GM23338 (cell line): ENCODE measurements around the gene CLC. TPM values are rescaled to one million over a fixed set of nuclear protein-coding genes. Genes with fewer than 3 reads are reported as not detected.

Source experiments
- ATAC-seq: fragments of 200-7000 bp; cut with Tn5 transposase; 3 replicates; pipeline ENCODE4 v1.9.1; 2020
- DNase-seq: peaks from one replicate; pipeline ENCODE4 v3.0.0-alpha.2; 2015; ENCODE audit warnings: low spot score
- H2AFZ ChIP-seq: fragments of 200-600 bp; sonication (generic); 2 replicates; pipeline ENCODE4 v1.8.0; 2016; ENCODE audit warnings: antibody characterized with exemption, mild to moderate bottlenecking, moderate library complexity
- H3F3A ChIP-seq: fragments of 200-600 bp; sonication (generic); replicated peaks from 2 replicates; pipeline ENCODE4 v1.8.0; 2017; ENCODE audit warnings: antibody characterized with exemption, mixed run types, low read depth
- H3K27ac ChIP-seq: fragments of 200-600 bp; sonication (generic); 2 replicates; pipeline ENCODE4 v1.6.1; 2016; ENCODE audit warnings: low read depth
- H3K27me3 ChIP-seq: fragments of 200-600 bp; sonication (generic); 2 replicates; pipeline ENCODE4 v1.8.0; 2016; ENCODE audit warnings: mild to moderate bottlenecking, mixed run types, moderate library complexity; ENCODE audit not compliant: insufficient read depth
- H3K36me3 ChIP-seq: fragments of 200-600 bp; sonication (generic); 2 replicates; pipeline ENCODE4 v1.8.0; 2016; ENCODE audit warnings: mild to moderate bottlenecking; ENCODE audit not compliant: insufficient read depth
- H3K4me1 ChIP-seq: fragments of 200-600 bp; sonication (generic); 2 replicates; pipeline ENCODE4 v1.8.0; 2016; ENCODE audit warnings: mild to moderate bottlenecking, moderate library complexity; ENCODE audit not compliant: insufficient read depth
- H3K4me2 ChIP-seq: fragments of 200-600 bp; sonication (generic); 2 replicates; pipeline ENCODE4 v1.7.1; 2017; ENCODE audit warnings: mixed run types
- H3K4me3 ChIP-seq: fragments of 200-600 bp; sonication (generic); 2 replicates; pipeline ENCODE4 v1.6.1; 2016; ENCODE audit warnings: mixed run types
- H3K79me2 ChIP-seq: fragments of 200-600 bp; sonication (generic); replicated peaks from 2 replicates; pipeline ENCODE4 v1.8.0; 2017; ENCODE audit warnings: mild to moderate bottlenecking; ENCODE audit not compliant: insufficient read depth
- H3K9me2 ChIP-seq: fragments of 200-600 bp; sonication (generic); 2 replicates; pipeline ENCODE4 v1.8.0; 2017; ENCODE audit not compliant: insufficient read depth
- H4K20me1 ChIP-seq: fragments of 200-600 bp; sonication (generic); replicated peaks from 2 replicates; pipeline ENCODE4 v1.8.0; 2017; ENCODE audit warnings: mild to moderate bottlenecking; ENCODE audit not compliant: insufficient read depth
- H3K27ac Mint-ChIP-seq: 2 replicates; pipeline ENCODE4 v1.8.0; 2020; ENCODE audit warnings: inconsistent platforms, mild to moderate bottlenecking, moderate library complexity, mixed read lengths
- H3K27me3 Mint-ChIP-seq: 3 replicates; pipeline ENCODE4 v1.8.0; 2022; ENCODE audit warnings: low read depth, mild to moderate bottlenecking, moderate library complexity, mixed read lengths, inconsistent platforms; ENCODE audit not compliant: insufficient read depth, poor library complexity
- H3K36me3 Mint-ChIP-seq: 3 replicates; pipeline ENCODE4 v1.8.0; 2021; ENCODE audit warnings: low read depth, mild to moderate bottlenecking, inconsistent platforms, moderate library complexity, mixed read lengths
- H3K4me1 Mint-ChIP-seq: 3 replicates; pipeline ENCODE4 v1.8.0; 2020; ENCODE audit warnings: mild to moderate bottlenecking, inconsistent platforms, mixed read lengths
- H3K4me3 Mint-ChIP-seq: 3 replicates; pipeline ENCODE4 v1.8.0; 2021; ENCODE audit warnings: moderate library complexity, mild to moderate bottlenecking, inconsistent platforms, mixed read lengths
- H3K9me3 Mint-ChIP-seq: 3 replicates; pipeline ENCODE4 v1.8.0; 2020; ENCODE audit warnings: moderate library complexity, mild to moderate bottlenecking, inconsistent platforms, mixed read lengths
- CREB1 ChIP-seq: fragments of 250-450 bp; sonication (Bioruptor Pico); IDR thresholded peaks from 2 replicates; pipeline ENCODE4 v1.5.0; 2020; ENCODE audit warnings: low read depth, mild to moderate bottlenecking, moderate library complexity
- CTCF ChIP-seq, 2 experiments: fragments of 200-600 bp in 1 of 2; sonication (generic) in 1 of 2; conservative IDR thresholded peaks; 2 replicates each; pipeline versions ENCODE4 v1.5.1 to v1.6.1; 2016 to 2017; ENCODE audit warnings: antibody characterized with exemption in 2 of 2, low read depth in 2 of 2, mild to moderate bottlenecking in 2 of 2, moderate library complexity in 1 of 2
- ETS1 ChIP-seq: IDR thresholded peaks from 2 replicates; pipeline ENCODE4 v1.6.1; 2016; ENCODE audit warnings: antibody characterized with exemption
- EZH2 ChIP-seq: fragments of 200-600 bp; sonication (generic); IDR thresholded peaks from one replicate; pipeline ENCODE4 v1.8.0; 2017; ENCODE audit warnings: antibody characterized with exemption, mild to moderate bottlenecking, low read depth; ENCODE audit not compliant: unreplicated experiment
- EZH2phosphoT487 ChIP-seq: fragments of 200-600 bp; sonication (generic); IDR thresholded peaks from one replicate; pipeline ENCODE4 v1.8.1; 2018; ENCODE audit warnings: antibody characterized with exemption; ENCODE audit not compliant: unreplicated experiment
- JUNB ChIP-seq: IDR thresholded peaks from one replicate; pipeline ENCODE4 v1.6.1; 2016; ENCODE audit warnings: antibody characterized with exemption; ENCODE audit not compliant: unreplicated experiment
- NANOG ChIP-seq: IDR thresholded peaks from 2 replicates; pipeline ENCODE4 v1.6.1; 2016; ENCODE audit warnings: antibody characterized with exemption, borderline replicate concordance
- POLR2AphosphoS5 ChIP-seq: IDR thresholded peaks from 2 replicates; pipeline ENCODE4 v1.6.1; 2016; ENCODE audit warnings: antibody characterized with exemption, low read depth
- REST ChIP-seq: IDR thresholded peaks from one replicate; pipeline ENCODE4 v1.6.1; 2018; ENCODE audit warnings: antibody characterized with exemption; ENCODE audit not compliant: unreplicated experiment
- STAT1 ChIP-seq: IDR thresholded peaks from one replicate; pipeline ENCODE4 v1.6.1; 2016; ENCODE audit warnings: antibody characterized with exemption; ENCODE audit not compliant: unreplicated experiment
- ZNF114 ChIP-seq: fragments of 250-450 bp; sonication (Bioruptor Pico); IDR thresholded peaks from 2 replicates; pipeline ENCODE4 v1.5.0; 2020; ENCODE audit warnings: mild to moderate bottlenecking, moderate library complexity
- ZNF331 ChIP-seq: fragments of 250-450 bp; sonication (Bioruptor Pico); IDR thresholded peaks from 2 replicates; pipeline ENCODE4 v1.5.0; 2020; ENCODE audit warnings: low read depth, mild to moderate bottlenecking, moderate library complexity
- ZNF462 ChIP-seq: fragments of 250-450 bp; sonication (Bioruptor Pico); IDR thresholded peaks from 2 replicates; pipeline ENCODE4 v1.5.0; 2020; ENCODE audit warnings: mild to moderate bottlenecking, moderate library complexity
- polyA plus RNA-seq: library from polyadenylated mRNA; unstranded; fragments of >200 nt; fragmentation: Nextera tagmentation; extraction: Ambion mirVana; gene quantifications from 2 replicates; pipeline ENCODE4 v1.2.1, GENCODE V29; 2016
- total RNA-seq: library from RNA; depleted of rRNA; stranded (reverse); fragments of >200 nt; shearing (Covaris generic); gene quantifications from 2 replicates; pipeline ENCODE4 v1.2.3, GENCODE V29; 2014

The CLC gene
- total and polyA plus RNA-seq, 2 experiments from 2014 or later = not detected

GRCh38 chr19:39740395-39740794 lies 2.6 kb upstream of the CLC start:
- no peak for ATAC-seq
- no peak overlapping the region for H3K4me3 Mint-ChIP-seq
- H3K27me3 ChIP-seq = no peaks in the 10 kb centered on the region

More at GRCh38 chr19:39740395-39740794, 2.6 kb upstream of the CLC start:
- no peaks in the 10 kb centered on the region for H3K9me2 ChIP-seq
- H2AFZ ChIP-seq = no peak overlapping the region
- no peak overlapping the region for H3K4me2 ChIP-seq
- no peak for TF ChIP-seq REST
- TF ChIP-seq CREB1 = no peak
- no peak for TF ChIP-seq CTCF (conservative IDR thresholded peaks at IDR 0.05; ENCODE audit: low read depth in 2 of 2)
- no peak for TF ChIP-seq POLR2AphosphoS5
- no peak for TF ChIP-seq STAT1
- TF ChIP-seq EZH2phosphoT487 = no peak
- TF ChIP-seq ETS1 = no peak
- TF ChIP-seq ZNF462 (CRISPR knock-in tag) = no peak
- no peak for TF ChIP-seq ZNF331
- TF ChIP-seq NANOG = no peak
- TF ChIP-seq JUNB = no peak
- no peak for TF ChIP-seq EZH2
- no peak for TF ChIP-seq ZNF114 (CRISPR knock-in tag)
- H3F3A ChIP-seq = no peaks in the 10 kb centered on the region
- Mint-ChIP-seq H3K4me1 (no peaks in the 10 kb centered on the region), H3K27ac (no peak overlapping the region), H3K9me3 (no peaks in the 10 kb centered on the region), H3K27me3 (peaks cover 2% of the 10 kb centered on the region), H3K36me3 (no peaks in the 10 kb centered on the region)
- H3K36me3 ChIP-seq = no peaks in the 10 kb centered on the region
- no peaks in the 10 kb centered on the region for H3K79me2 ChIP-seq
- H3K4me3 ChIP-seq = no peak overlapping the region
- 0 out of 2 replicates have a peak, but pooled peaks cover 12% of the 10 kb centered on the region for H3K4me1 ChIP-seq
- H4K20me1 ChIP-seq = no peaks in the 10 kb centered on the region
- no peak overlapping the region for H3K27ac ChIP-seq
- DNase-seq = no peak
